GM18517 (cell line): Measurements from ENCODE around the gene TRIM52.
"Not testable (repeated sequence)": the region's sequence is repeated elsewhere in the genome, so short reads cannot be mapped to it uniquely, and the experiment has no call there.

Source experiments
- ATAC-seq: cut with Tn5 transposase; IDR thresholded peaks from one replicate; pipeline ENCODE4 v1.9.1; 2021; ENCODE audit warnings: mild to moderate bottlenecking, moderate library complexity; ENCODE audit not compliant: unreplicated experiment

Gene TRIM52

DNA sequence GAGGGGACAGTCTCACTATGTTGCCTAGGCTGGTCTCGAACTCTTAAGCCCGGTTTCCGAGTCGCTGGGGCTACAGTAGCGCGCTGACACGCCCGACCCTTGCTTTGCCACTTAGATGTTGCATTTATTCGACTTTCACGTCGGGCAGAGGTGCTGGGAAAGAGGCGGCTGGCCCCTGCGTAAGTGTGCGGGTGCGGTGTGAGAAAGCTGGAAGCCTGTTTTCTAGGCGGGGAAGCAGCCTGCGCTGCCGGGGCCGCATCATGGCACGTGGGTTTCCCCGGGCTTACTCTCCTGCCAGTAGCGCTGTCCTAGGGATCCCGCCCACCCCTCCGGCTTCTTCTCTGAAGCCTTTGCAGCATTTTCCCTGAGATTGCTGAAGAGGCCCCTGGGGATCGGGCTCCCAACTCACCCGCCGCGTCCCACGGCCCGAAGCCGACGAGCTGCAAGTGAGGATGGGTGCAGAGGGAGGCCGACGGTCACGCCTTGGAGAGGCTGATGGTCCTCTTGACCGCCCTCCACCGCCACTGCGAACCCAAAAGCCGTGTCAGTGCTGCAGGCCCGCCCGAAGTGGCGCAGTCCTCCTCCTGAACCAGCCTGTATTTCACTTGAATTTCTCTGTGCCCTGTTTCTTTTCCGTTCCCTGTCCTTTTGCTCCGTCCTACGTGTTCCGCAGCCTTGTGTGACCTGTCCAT, 43.7 kb downstream of the TRIM52 start:
- peak; percentile 21 for ATAC-seq

DNA sequence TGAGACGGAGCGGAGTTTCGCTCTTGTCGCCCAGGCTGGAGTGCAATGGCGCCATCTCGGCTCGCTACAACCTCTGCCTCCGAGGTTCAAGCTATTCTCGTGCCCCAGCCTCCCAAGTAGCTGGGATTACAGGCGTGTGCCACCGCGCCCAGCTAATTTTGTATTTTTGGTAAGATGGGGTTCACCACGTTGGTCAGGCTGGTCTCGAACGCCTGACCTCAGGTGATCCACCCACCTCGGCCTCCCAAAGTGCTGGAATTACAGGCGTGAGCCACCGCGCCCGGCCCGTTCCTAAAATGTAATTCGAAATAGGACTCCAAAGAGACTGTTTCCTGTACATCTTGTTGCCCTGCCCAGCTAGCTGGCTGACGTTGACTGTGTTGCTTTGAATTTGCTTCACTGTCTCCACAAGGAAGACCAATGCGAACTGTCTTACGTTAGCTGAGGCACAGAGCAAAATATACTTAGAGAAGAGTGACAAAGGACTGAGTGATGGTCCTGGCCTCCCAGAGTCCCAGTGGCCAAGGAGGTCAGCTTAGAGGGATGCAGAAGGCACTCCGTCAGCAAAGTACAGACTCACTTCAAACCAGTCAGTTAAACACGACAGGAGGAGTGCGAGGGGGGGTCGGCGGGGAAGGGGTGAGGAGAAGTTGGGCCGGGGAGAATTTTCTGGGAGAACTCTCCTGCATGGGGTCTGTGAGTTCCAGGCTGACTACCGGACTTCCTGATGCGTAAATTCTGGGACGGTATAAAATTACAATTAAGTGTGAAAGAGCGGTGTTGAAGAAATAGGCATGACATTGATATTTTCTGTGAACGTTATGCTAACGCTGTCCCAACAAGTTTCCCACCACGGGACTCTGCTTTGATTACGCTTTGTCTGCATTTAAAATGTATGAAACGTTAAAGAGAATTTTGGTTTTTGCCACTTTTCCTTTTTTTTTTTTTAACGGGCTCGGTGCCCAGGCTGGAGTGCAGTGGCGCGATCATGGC, 44.6 kb downstream of the TRIM52 start:
- no peak for ATAC-seq

DNA sequence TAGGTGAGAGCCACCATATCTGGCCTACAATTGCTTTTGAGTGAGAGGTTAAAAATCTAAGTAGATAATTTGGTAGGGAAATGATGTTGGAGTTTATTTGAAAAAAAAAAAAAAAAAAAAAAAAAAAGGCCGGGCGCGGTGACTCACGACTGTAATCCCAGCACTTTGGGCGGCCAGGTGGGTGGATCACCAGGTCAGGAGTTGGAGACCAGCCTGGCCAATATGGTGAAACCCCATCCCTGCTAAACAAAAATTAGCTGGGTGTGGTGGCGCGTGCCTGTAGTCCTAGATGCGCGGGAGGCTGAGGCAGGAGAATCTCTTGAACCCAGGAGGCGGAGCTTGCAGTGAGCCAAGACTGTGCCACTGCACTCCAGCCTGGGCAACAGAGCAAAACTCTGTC, 46.7 kb downstream of the TRIM52 start:
- not testable (repeated sequence) for ATAC-seq

DNA sequence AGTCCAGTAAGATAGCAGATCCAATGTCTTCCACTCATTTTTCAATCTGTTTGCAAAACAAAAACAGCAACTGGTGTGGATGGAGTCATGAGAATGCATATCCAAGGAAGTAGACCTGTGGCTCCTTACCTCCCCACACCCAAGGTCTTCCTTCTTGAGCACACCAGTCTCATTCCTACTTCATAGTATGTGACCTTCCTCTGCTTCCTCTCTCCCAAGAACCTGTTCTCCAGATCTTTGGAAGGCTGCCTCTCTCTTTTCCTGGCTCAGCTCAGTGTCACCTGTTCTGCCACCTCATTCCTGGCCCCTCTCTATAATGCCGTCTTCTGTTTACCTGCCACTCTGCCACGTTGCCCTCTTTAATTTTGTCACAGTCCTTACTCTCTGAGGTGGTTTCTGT, 48.0 kb downstream of the TRIM52 start:
- ATAC-seq = no peak

DNA sequence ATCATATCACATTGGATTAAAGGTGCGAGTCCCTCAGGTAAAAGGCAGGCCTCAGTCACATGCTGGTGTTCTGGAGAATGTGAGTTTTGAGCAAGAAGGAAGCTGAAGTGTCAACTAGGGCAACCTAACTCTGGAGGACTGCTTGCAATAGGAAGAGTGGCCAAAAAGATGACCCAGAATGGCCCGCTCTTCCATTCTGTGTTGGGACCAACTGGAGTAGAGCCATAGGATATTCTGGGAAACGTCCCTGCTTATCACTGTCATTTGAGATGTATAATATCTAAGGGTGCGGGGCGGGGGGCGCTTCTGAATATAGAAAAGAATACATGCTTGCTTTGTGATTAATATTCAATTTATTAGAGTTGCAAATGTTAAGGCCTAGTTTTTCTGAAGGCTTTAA, 48.9 kb downstream of the TRIM52 start:
- no peak for ATAC-seq

DNA sequence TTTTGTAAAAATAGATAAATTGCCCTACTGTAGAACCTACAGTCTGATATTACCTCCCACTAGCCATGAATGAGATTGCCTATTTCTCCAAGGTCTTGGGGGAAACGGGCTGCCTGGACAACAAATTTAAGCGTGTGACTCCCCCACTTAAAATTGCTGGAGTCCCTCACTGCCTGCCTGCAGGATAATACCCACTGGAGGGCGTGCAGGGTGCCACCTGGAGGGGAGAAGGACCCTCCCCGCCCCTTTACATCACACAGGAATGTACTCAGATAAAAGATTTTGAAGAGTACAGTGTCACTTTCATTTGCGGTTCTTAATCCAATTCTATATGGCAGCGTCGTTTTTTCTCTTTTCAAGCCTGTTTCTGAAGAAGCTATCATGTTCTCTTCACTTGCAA, 49.7 kb downstream of the TRIM52 start:
- no peak for ATAC-seq

DNA sequence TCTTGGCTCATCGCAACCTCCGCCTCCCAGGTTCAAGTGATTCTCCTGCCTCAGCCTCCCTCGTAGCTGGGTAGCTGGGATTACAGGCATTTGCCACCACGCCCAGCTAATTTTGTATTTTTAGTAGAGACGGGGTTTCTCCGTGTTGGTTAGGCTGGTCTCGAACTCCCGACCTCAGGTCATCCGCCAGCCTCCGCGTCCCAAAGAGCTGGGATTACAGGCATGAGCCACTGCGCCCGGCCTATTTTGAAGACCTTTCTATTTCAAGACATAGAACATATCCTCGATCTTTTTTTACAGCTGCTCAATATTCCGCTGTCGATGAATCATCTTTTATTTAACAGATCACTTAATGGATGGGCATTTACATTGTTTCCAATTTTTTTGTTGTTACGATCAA, 50.2 kb downstream of the TRIM52 start:
- ATAC-seq = not testable (repeated sequence)

DNA sequence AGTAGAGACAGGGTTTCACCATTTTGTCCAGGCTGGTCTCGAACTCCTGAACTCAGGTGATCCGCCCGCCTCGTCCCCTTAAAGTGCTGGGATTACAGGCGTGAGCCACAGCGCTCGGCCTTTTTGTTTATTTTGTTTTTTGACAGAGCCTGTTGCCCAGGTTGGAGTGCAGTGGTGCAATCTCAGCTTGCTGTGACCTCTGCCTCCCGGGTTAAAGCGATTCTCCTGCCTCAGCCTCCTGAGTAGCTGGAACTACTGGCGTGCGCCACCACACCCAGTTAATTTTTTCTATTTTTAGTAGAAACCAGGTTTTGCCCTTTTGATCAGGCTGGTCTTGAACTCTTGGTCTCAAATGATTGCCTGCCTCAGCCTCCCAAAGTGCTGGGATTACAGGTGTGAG, 50.8 kb downstream of the TRIM52 start:
- ATAC-seq = not testable (repeated sequence)

DNA sequence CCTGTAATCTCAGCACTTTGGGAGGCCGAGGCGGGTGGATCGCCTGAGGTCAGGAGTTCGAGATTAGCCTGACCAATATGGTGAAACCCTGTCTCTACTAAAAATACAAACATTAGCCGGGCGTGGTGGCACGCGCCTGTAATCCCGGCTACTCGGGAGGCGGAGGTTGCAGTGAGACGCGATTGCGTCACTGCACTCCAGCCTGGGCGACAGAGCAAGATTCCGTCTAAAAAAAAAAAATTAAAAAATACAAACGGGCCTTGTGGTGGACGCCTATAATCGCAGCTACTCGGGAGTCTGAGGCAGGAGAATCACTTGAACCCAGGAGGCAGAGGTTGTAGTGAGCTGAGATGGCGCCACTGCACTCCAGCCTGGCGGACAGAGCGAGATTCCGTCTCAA, 51.9 kb downstream of the TRIM52 start:
- not testable (repeated sequence) for ATAC-seq

DNA sequence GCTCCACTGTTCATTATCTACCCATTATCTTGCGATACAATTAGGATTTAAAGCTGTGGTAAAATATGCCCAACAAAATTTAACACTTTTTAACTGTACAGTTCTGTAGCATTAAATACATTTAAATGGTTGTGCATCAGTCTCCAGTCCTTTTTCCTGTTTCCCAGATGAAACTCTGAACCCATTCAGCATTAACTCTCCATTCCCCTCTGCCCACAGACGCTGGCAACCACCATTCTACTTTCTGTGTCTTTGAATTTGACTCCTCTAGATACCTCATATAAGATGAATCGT, 53.0 kb downstream of the TRIM52 start:
- ATAC-seq = no peak

DNA sequence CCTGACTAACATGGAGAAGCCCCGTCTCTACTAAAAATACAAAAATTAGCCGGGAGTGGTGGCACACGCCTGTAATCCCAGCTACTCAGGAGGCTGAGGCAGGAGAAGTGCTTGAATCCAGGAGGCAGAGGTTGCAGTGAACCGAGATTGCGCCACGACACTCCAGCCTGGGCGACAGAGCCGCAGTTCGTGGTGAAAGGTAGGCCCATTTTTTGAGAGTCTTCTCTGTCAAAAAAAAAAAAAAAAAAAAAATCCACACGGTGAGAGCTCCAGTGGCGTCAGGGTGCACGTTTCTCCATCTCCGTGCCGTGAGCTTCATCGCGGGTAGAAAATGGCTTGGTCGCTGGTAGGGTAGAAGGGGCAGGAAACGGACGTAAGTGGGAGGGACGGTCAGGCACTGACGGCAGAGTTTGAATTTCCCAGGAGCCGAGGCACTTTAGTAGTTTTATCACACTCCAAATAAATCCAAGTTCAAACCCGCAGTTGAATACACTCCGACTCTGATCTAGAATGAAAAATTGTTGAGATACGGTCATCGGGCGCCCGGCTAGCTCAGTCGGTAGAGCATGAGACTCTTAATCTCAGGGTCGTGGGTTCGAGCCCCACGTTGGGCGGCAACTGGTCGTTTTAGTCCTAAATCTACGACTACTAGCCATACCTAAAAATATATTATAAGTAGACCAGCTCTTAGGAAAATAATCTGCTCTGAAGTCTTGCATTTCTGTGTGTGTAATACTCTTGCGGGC, 53.6 kb downstream of the TRIM52 start:
- ATAC-seq = peak; percentile 37

DNA sequence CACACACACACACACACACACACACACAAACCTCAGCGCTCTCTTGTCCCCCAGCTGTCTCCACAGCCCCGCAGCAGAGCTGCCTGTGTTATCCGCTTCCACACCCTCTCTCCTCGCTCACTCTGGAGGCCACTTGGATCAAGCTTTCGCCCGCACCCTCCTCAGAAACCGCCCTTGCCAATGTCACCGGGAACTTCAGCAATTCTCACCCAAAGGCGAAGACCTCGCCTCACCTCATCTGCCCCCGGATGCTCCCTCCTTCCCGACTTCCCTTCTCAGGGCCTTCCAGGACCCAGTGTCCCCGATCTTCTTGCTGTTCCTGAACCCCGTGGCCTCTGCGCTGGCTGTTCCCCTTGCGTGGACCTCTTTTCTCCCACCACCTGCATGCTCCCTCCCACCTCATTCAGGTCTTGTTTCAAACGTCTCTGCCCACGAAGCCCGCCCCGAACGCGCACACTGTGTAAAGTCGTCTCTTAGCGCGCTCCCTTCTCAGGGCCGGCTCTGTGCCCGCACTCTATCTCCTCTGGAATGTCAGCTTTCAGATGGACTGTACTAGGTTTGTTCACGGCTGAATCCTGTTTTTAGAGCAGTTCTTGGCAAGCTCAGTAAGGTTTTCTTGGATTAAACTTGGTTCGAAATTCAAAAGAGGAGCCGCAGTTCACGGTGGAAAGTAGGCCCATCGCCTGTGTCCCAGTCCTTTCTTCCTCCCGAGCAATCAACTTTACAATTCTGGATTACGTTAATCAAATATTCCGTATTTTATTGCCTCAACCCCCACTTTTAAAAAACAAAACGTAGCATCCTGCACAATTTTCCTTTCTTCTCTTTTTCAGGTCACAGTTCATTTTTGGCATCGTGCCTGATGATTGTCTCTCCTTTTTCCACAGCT, 54.9 kb downstream of the TRIM52 start:
- no peak for ATAC-seq
